GDM1 (cell line): ENCODE measurements around the gene PYGO2.
"Not testable (repeated sequence)": the region's sequence is repeated elsewhere in the genome, so short reads cannot be mapped to it uniquely, and the experiment has no call there.

Experiments used
- DNase-seq: peaks from one replicate; lab custom pipeline; 2025; lab: John Stamatoyannopoulos, UW

PYGO2 gene

GRCh38 chr1:154978360-154978759 is 16.8 kb upstream of the PYGO2 start:
- DNase-seq, result no peak

GRCh38 chr1:154977762-154978161 is 16.2 kb upstream of the PYGO2 start:
- not testable (repeated sequence) for DNase-seq

- no peak for DNase-seq
Measured at GRCh38 chr1:154975409-154976059, 14.0 kb upstream of the PYGO2 start.

DNA sequence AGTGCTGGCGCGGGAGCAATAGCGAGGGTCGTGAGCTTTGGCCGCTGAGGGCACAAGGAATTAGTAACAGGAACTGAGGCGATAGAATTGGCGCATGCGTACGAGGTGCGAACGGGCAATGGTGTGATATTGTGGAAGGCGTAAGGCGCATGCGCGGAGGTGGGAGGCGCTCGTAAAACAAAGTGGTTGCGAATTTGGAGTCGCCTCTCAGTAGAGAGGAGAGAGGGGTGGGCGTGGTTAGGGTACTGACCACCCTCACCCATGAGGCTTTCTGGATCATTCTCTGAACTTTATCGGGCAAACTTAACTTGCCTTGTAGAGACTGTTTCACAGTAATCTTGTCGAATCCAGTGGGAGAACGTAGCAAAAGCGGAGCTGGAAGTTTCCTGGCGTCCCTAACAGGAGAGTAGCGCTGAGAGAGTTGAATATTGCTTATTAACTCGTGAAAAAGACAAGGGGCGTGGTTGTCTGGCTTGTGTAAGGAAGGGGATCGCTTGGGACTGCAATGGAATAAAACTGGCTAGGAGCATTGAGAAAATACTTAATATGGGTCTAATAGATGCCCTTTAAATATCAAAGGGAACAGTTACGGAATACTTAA is 13.3 kb upstream of the PYGO2 start:
- DNase-seq, result peak; percentile 93

GRCh38 chr1:154974102-154974807 is 12.7 kb upstream of the PYGO2 start, which contains the start of gene CKS1B:
TSS of gene CKS1B (plus strand) at chr1:154974681. CDS start at chr1:154974746, 65 bp downstream.
- peak; percentile 99 for DNase-seq

DNA sequence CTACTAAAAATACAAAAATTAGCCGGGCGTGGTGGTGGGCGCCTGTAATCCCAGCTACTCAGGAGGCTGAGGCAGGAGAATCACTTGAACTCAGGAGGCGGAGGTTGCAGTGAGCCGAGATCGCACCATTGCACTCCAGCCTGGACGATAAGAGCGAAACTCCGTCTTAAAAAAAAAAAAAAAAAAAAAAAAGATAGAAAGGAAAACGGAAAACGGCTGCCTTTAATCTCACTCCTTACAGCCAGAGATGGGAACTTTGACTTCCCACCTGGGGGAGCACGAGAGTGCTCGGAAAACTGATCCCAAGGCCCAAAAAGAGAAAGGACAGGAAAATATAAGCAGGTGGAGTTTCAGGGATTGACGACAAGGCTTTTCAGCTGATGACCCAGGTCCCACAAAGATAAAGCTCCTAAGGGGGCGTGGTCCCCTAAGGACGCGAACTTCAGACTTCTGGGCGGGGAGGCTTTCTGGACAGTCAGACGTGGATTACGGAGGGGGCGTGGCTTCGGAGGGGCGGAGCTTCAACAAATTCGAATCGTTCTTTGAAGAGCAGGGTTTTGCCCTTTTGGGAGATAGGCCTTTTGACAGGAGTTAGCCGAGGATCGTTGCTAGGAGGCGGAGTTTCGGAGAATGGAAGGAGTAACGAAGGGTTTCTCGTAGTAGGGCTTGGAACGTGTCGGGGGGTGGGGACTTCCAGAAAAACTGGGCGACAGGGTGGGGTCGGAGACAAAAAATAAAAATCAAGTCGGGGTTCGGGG is 11.9 kb upstream of the PYGO2 start:
- peak; percentile 81 for DNase-seq

DNA sequence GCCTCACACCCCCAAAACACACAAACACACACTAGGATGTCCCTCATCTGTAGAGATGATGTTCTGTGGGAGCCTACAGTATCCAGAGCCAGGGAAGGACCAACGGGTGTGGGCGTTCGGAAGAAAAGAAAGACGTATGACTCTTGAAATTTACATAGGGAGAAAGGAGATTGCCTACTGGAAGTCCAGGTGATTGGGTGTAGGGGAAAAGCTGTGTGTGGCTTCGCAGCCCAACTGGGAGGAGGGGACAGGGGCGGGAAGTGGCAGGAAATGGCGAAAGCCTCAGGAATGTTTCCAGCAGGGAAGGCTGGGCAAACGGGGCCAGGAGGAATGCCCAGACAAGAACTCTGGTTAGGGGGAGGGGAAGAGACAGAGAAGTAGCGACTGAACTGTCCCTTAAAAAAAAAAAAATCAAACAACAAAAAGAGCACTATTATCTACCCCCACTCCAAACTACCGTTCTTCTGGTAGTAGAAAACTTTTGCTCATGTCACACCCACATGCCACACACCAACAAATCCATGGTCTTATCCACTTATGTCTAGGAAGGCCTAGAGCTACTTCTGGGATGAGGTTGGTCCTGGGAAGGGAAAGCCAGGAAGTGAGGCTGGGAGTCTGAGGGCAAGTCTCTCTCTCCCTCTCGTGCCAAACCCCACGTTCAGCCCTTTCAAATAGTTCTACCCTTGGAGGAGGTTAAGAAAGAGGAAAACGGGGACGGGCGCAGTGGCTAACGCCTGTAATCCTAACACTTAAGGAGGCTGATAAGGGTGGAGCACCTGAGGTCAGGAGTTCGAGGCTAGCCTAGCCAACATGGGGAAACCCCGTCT is 11.1 kb upstream of the PYGO2 start:
- no peak for DNase-seq

- no peak for DNase-seq
Measured at GRCh38 chr1:154972213-154972516, 10.6 kb upstream of the PYGO2 start.

GRCh38 chr1:154971341-154971998 is 9.9 kb upstream of the PYGO2 start:
- no peak for DNase-seq

- DNase-seq, result peak; percentile 70
Measured at GRCh38 chr1:154970631-154971340, 9.2 kb upstream of the PYGO2 start, which contains the start of gene SHC1. TSS of gene SHC1 (minus strand) at chr1:154970747. CDS start at chr1:154970526, 221 bp downstream.

GRCh38 chr1:154969860-154970452 is 8.4 kb upstream of the PYGO2 start:
- DNase-seq, result no peak

DNA sequence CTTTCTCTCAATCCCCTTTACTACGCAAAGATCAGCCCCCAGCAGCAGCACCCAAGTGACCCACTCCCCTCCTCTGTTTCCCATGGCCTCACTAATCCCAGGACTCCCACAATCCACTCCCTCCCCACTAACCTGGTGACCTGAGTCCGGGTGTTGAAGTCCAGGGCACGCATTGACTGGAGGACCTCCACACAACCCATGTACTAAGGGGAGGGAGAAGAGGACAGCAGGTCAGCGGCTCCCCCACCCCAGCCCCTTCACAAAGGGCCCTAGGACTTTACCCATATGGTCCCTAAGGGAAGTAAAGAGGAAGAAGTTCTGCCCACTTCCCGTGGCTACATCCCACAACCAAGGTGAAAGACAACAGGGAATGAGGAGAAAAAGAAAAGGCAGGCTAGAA is 7.7 kb upstream of the PYGO2 start:
- DNase-seq, result no peak

DNA sequence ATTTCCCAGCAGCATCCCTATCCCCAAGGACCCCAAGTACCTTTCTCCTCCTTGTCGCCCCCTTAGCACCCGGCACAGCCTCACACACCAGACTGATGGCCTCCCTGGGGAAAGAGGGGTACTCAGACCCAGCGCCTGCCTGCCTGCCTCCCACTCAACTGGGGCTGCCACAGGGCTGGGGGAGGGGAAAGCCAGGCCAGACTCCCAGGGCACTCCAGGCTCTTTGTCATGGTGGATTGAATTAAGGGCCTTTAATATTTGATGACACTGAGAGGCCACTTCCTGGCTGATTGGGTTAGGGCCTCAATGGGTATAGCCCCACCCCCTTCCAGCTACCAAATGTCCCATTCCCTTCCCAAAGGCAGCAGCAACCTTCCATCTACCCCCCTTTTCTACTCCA is 7.1 kb upstream of the PYGO2 start:
- DNase-seq, result no peak

- no peak for DNase-seq
Measured at GRCh38 chr1:154967331-154967950, 5.9 kb upstream of the PYGO2 start.

GRCh38 chr1:154966111-154966510 is 4.5 kb upstream of the PYGO2 start:
- DNase-seq, result no peak

DNA sequence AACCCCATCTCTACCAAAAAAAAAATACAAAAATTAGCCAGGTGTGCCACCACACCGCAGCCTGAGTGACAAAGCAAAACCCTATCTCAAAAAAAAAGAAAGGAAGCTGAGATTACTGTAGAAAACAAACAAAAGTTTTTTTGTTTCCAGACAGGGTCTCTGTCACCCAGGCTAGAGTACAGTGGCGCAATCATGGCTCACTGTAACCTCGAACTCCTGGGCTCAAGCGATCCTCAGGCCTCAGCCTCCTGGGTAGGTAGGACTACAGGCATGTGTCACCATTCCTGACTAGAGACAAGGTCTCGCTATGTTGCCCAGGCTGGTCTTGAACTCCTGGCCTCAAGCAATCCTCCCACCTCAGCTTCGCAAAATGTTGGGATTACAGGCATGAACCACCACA is 2.8 kb upstream of the PYGO2 start:
- no peak for DNase-seq

- DNase-seq, result no peak
Measured at GRCh38 chr1:154963643-154964042, 2.1 kb upstream of the PYGO2 start.

GRCh38 chr1:154962795-154963330 is 1.3 kb upstream of the PYGO2 start:
- DNase-seq, result no peak

- DNase-seq, result no peak
Measured at GRCh38 chr1:154962156-154962749, 671 bp upstream of the PYGO2 start.
